Testis (tissue), 3 donors: ENCODE measurements around the gene HEG1. TPM values are rescaled to one million over a fixed set of nuclear protein-coding genes. Genes with fewer than 3 reads are reported as not detected.
A peak's percentile ranks its signal among the peaks of the same experiment; 100 is the strongest.

Experiments used
- DNase-seq: peaks from one replicate; pipeline ENCODE4 v3.0.0-alpha.2; 2019
- H3K27ac ChIP-seq, 2 donors: fragments of 200-600 bp; sonication (generic); one replicate each; pipeline ENCODE4 v1.5.1; 2019
- H3K27me3 ChIP-seq: fragments of 200-600 bp; sonication (generic); one replicate; pipeline ENCODE4 v1.5.1; 2019
- H3K36me3 ChIP-seq: fragments of 200-600 bp; sonication (generic); one replicate; pipeline ENCODE4 v1.5.1; 2017; ENCODE audit warnings: low read depth; ENCODE audit errors: missing control alignments
- H3K4me1 ChIP-seq: fragments of 200-600 bp; sonication (generic); one replicate; pipeline ENCODE4 v1.5.1; 2019
- H3K4me3 ChIP-seq, 2 donors: fragments of 200-600 bp; sonication (generic); one replicate each; pipeline ENCODE4 v1.5.1; 2017 to 2019
- H3K9me3 ChIP-seq: fragments of 200-600 bp; sonication (generic); one replicate; pipeline ENCODE4 v1.5.1; 2017
- CTCF ChIP-seq, 3 experiments: fragments of 450-650 bp in 2 of 3; fragments of 200-600 bp in 1 of 3; sonication (generic) in 1 of 3; IDR thresholded peaks; one replicate each; pipeline ENCODE4 v1.5.1; 2016 to 2019; ENCODE audit warnings: antibody characterized with exemption in 3 of 3, mild to moderate bottlenecking in 2 of 3, moderate library complexity in 1 of 3
- POLR2A ChIP-seq: fragments of 450-650 bp; IDR thresholded peaks from one replicate; pipeline ENCODE4 v1.6.1; 2017; ENCODE audit warnings: antibody characterized with exemption, mild to moderate bottlenecking, moderate library complexity
- WGBS, 2 donors: methylation state at CpG; one replicate each; pipeline ENCODE4 v1.1.5; 2018; 5-methylcytosine and 5-hydroxymethylcytosine counted together
- intact Hi-C: fragments of 100-400 bp; cut with DNase I; formaldehyde crosslinking; loops from one replicate; pipeline ENCODE4 v1.15.1; 2023; ENCODE audit warnings: low total_unique reads
- polyA plus RNA-seq: library from polyadenylated mRNA; stranded (reverse); fragments of 350-450 nt; fragmentation: Illumina TruSeq; extraction: RNeasy Lipid Tissue Mini Kit (QIAGEN cat#74804); gene quantifications from one replicate; pipeline ENCODE4 v1.2.3, GENCODE V29; 2014; ENCODE audit warnings: low read depth, low replicate concordance; ENCODE audit not compliant: insufficient read depth
- total RNA-seq, 2 donors: library from RNA; depleted of rRNA; stranded (reverse); fragments of >200 nt; gene quantifications; one replicate each; pipeline ENCODE4 v1.2.3, GENCODE V29; 2016

The HEG1 gene
- total and polyA plus RNA-seq, 3 donors from 2014 or later: 50.3 to 160 (median 120) TPM

- H3K27me3 ChIP-seq: no peaks in the 10 kb centered on the region
- 69 to 77% methylated on average over 11 of the region's 11 CpGs for WGBS, 2 donors
- peaks cover 31% of the 10 kb centered on the region for H3K4me1 ChIP-seq
- no peaks in the 10 kb centered on the region for H3K36me3 ChIP-seq
- TF ChIP-seq POLR2A: no peak
- no peak for TF ChIP-seq CTCF (IDR thresholded peaks at IDR 0.05)
- peak overlapping the region in 1 of 2 donors; percentile 15 for H3K27ac ChIP-seq
- intact Hi-C loops: no loop called here
- no peak for DNase-seq
- no peak overlapping the region for H3K4me3 ChIP-seq
- H3K9me3 ChIP-seq: no peaks in the 10 kb centered on the region
Measured at GRCh38 chr3:125002414-125003368, 53.1 kb downstream of the HEG1 start.

GRCh38 chr3:125001557-125002413 lies 54.0 kb downstream of the HEG1 start:
- TF ChIP-seq CTCF (IDR thresholded peaks at IDR 0.05) (no peak), POLR2A (no peak)
- H3K9me3 ChIP-seq: no peaks in the 10 kb centered on the region
- intact Hi-C loops: no loop called here
- no peak overlapping the region for H3K4me3 ChIP-seq
- 69 to 77% methylated on average over 12 of the region's 12 CpGs for WGBS, 2 donors
- no peaks in the 10 kb centered on the region for H3K36me3 ChIP-seq
- DNase-seq: no peak
- H3K27me3 ChIP-seq: no peaks in the 10 kb centered on the region
- H3K27ac ChIP-seq: no peak overlapping the region
- peaks cover 31% of the 10 kb centered on the region for H3K4me1 ChIP-seq

GRCh38 chr3:125000661-125001060 lies 55.1 kb downstream of the HEG1 start:
- Histone ChIP-seq H3K27me3 (no peaks in the 10 kb centered on the region), H3K4me1 (peaks cover 35% of the 10 kb centered on the region), H3K4me3 (no peak overlapping the region), H3K9me3 (no peaks in the 10 kb centered on the region), H3K36me3 (no peaks in the 10 kb centered on the region), H3K27ac (peak overlapping the region in 1 of 2 donors; percentile 20)
- TF ChIP-seq POLR2A (no peak), CTCF (IDR thresholded peaks at IDR 0.05) (no peak)
- intact Hi-C loops: no loop called here
- no peak for DNase-seq
- 80 to 81% methylated on average over 2 of the region's 2 CpGs for WGBS, 2 donors

- H3K36me3 ChIP-seq: no peaks in the 10 kb centered on the region
- DNase-seq: no peak
- H3K9me3 ChIP-seq: no peaks in the 10 kb centered on the region
- WGBS, 2 donors: 80 to 83% methylated on average over 2 of the region's 2 CpGs
- TF ChIP-seq POLR2A: no peak
- TF ChIP-seq CTCF (IDR thresholded peaks at IDR 0.05): no peak
- H3K27me3 ChIP-seq: no peaks in the 10 kb centered on the region
- H3K4me3 ChIP-seq: no peak overlapping the region
- peaks cover 38% of the 10 kb centered on the region for H3K4me1 ChIP-seq
- intact Hi-C loops: loop anchor here (10.0 kb wide), 1 partner anchor 165 kb away; no protein-coding TSS in a partner anchor
- H3K27ac ChIP-seq: peak overlapping the region in 1 of 2 donors; percentile 20
Measured at GRCh38 chr3:124999897-125000435, 55.8 kb downstream of the HEG1 start.
